Adrenal gland (tissue), 12 donors: ENCODE results near the gene GJB3. TPM values are rescaled to one million over a fixed set of nuclear protein-coding genes. Genes with fewer than 3 reads are reported as not detected.
"Not testable (repeated sequence)": the region's sequence is repeated elsewhere in the genome, so short reads cannot be mapped to it uniquely, and the experiment has no call there.

Experiments used
- DNase-seq, 7 donors: peaks; one replicate each; pipeline ENCODE4 v3.0.0-alpha.2; 2019 to 2020
- H3K27ac ChIP-seq, 5 donors: fragments of 200-600 bp; sonication (generic) in 4 of 5; 1 replicate in 3 of 5; 2 replicates in 2 of 5; pipeline versions ENCODE4 v1.5.1 to v1.8.0; 2016 to 2020; ENCODE audit warnings: mild to moderate bottlenecking in 1 of 5
- H3K27me3 ChIP-seq: fragments of 200-600 bp; 2 replicates; pipeline ENCODE4 v1.8.0; 2021
- H3K36me3 ChIP-seq, 2 donors: fragments of 200-600 bp; replicated peaks in 1 of 2; 1 replicate in 1 of 2; 2 replicates in 1 of 2; pipeline versions ENCODE4 v1.5.1 to v1.8.0; 2018 to 2022
- H3K4me1 ChIP-seq, 2 donors: fragments of 200-600 bp; replicated peaks in 1 of 2; 1 replicate in 1 of 2; 2 replicates in 1 of 2; pipeline versions ENCODE4 v1.5.1 to v1.8.0; 2018 to 2021
- H3K4me3 ChIP-seq, 4 donors: fragments of 200-600 bp; sonication (generic) in 3 of 4; one replicate each; pipeline ENCODE4 v1.5.1; 2016 to 2018
- H3K9me3 ChIP-seq, 3 donors: fragments of 200-600 bp; sonication (generic) in 1 of 3; replicated peaks in 1 of 3; 1 replicate in 2 of 3; 2 replicates in 1 of 3; pipeline versions ENCODE4 v1.5.1 to v1.8.0; 2016 to 2021
- POLR2A ChIP-seq, 2 donors: fragments of 450-650 bp; IDR thresholded peaks; one replicate each; pipeline ENCODE4 v1.6.1; 2017; ENCODE audit warnings: antibody characterized with exemption in 2 of 2, mild to moderate bottlenecking in 2 of 2, moderate library complexity in 1 of 2
- WGBS, 4 donors: extraction: QIAGEN DNeasy Blood & Tissue Kit in 2 of 4; methylation state at CpG; one replicate each; pipeline versions ENCODE4 v1.1.5 to v1.1.7; 2013 to 2017; 5-methylcytosine and 5-hydroxymethylcytosine counted together
- intact Hi-C, 2 donors: fragments of 100-400 bp; cut with DNase I; formaldehyde crosslinking; loops; one replicate each; pipeline versions ENCODE4 v1.14.1 to v1.15.0; 2022 to 2023
- polyA plus RNA-seq, 3 donors: library from polyadenylated mRNA; stranded (reverse); fragments of 200-250 nt in 2 of 3; fragments of 350-450 nt in 1 of 3; fragmentation: Illumina TruSeq in 1 of 3; extraction: RNeasy Lipid Tissue Mini Kit (QIAGEN cat#74804) in 1 of 3; gene quantifications; one replicate each; pipeline ENCODE4 v1.2.3, GENCODE V29; 2013 to 2014
- total RNA-seq, 9 donors: library from RNA; depleted of rRNA in 4 of 9; stranded (reverse); fragments of >200 nt in 4 of 9; fragments of 120-200 nt in 1 of 9; fragmentation: NEBNext Ultra II Directional in 1 of 9; extraction: Animal tissue kit (Norgen Biotek cat#: 25700) in 1 of 9; gene quantifications; one replicate each; pipeline versions ENCODE4 v1.1.0 to v1.2.4, GENCODE V29; 2013 to 2023
- TF ChIP-seq, protein P1 (sequence below), 6 experiments: fragments of 450-650 bp in 4 of 6; fragments of 200-600 bp in 2 of 6; sonication (generic) in 1 of 6; IDR thresholded peaks; 1 replicate in 5 of 6; 2 replicates in 1 of 6; pipeline versions ENCODE4 v1.5.1 to v1.8.0; 2016 to 2021; ENCODE audit warnings: antibody characterized with exemption in 6 of 6, mild to moderate bottlenecking in 2 of 6, moderate library complexity in 1 of 6
- donor health status: healthy with polysubstance abuse.
- donor health status: Bipolar disorder and iron deficiency.
- donor health status: DM: yes; HTN: yes; CAD: no.
- donor health status: DM: no; HTN: no; CAD: no.
- donor health status: DM: no; HTN: no; CAD: no.
- donor health status: DM: yes; HTN: yes; CAD: no.

Gene GJB3
- total and polyA plus RNA-seq, 12 donors, result 0.11 to 0.32 (median 0.15) TPM; not detected in 6

DNA sequence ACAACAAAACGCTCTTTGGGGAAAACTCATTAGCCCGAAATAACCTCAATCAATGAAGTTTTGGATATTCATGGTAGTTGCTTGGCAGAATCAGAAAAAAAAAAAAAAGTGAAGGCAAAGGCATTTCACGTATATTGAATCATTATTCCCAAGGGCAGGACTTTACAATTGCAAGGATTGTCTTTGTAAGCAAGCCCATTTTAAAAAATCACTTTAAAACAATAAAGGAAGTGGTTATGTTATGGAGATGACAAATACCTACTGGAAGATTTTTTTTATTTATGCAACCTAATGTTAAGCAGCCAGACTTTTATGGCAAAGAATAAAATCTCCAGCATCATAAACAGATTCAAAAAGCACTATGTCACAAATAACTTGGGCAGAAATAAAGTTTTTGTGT, 12.2 kb upstream of the GJB3 start:
- no peak for DNase-seq
- no peak for TF ChIP-seq POLR2A (IDR thresholded peaks at IDR 0.05)
- TF ChIP-seq, protein P1, sequence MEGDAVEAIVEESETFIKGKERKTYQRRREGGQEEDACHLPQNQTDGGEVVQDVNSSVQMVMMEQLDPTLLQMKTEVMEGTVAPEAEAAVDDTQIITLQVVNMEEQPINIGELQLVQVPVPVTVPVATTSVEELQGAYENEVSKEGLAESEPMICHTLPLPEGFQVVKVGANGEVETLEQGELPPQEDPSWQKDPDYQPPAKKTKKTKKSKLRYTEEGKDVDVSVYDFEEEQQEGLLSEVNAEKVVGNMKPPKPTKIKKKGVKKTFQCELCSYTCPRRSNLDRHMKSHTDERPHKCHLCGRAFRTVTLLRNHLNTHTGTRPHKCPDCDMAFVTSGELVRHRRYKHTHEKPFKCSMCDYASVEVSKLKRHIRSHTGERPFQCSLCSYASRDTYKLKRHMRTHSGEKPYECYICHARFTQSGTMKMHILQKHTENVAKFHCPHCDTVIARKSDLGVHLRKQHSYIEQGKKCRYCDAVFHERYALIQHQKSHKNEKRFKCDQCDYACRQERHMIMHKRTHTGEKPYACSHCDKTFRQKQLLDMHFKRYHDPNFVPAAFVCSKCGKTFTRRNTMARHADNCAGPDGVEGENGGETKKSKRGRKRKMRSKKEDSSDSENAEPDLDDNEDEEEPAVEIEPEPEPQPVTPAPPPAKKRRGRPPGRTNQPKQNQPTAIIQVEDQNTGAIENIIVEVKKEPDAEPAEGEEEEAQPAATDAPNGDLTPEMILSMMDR (IDR thresholded peaks at IDR 0.05), result no peak
- intact Hi-C loops, result no loop called here
- Histone ChIP-seq H3K4me3 (no peak overlapping the region), H3K27me3 (no peaks in the 10 kb centered on the region), H3K27ac (no peak overlapping the region), H3K4me1 (no peaks in the 10 kb centered on the region), H3K9me3 (no peaks in the 10 kb centered on the region), H3K36me3 (no peaks in the 10 kb centered on the region)
- 64 to 73% (median 67%) methylated on average over 3 of the region's 3 CpGs for WGBS, 4 donors

DNA sequence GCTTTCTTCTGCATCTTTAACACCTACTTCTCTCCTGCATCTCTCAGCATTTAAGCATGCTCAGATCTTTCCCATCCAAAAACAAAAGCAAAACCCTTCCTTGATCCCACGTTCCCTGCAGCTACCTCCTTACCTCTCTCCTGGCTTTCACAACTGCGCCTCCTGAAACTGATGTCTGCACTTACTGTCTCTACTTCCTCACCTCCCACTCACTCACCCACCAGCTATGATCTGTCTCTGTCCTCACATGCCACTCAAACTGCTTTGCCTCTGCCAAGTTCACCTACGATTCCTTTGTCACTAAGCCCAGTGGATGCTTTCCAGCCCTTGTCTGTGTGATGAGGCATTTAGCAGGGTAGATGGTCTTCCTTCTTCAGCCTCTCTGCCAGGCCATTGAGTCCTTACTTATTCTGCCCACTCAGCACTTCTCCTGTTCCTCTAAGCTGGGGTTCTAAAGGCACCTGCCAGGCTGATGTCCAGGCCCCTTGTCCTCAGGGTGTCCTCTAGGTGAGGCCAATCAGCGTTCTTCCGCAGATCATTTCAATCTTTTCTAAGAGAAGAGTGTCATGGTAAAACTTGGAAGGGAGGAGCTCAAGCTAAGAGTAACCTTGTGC, 10.0 kb upstream of the GJB3 start:
- H3K27me3 ChIP-seq, result no peaks in the 10 kb centered on the region
- no peaks in the 10 kb centered on the region for H3K9me3 ChIP-seq
- H3K4me1 ChIP-seq, result no peaks in the 10 kb centered on the region
- WGBS, 4 donors, result 81 to 85% (median 84%) methylated on average over 5 of the region's 5 CpGs
- TF ChIP-seq, protein P1 (IDR thresholded peaks at IDR 0.05), result no peak
- TF ChIP-seq POLR2A (IDR thresholded peaks at IDR 0.05), result no peak
- intact Hi-C loops, result no loop called here
- no peaks in the 10 kb centered on the region for H3K36me3 ChIP-seq
- no peak for DNase-seq
- no peak overlapping the region for H3K4me3 ChIP-seq
- no peak overlapping the region for H3K27ac ChIP-seq

DNA sequence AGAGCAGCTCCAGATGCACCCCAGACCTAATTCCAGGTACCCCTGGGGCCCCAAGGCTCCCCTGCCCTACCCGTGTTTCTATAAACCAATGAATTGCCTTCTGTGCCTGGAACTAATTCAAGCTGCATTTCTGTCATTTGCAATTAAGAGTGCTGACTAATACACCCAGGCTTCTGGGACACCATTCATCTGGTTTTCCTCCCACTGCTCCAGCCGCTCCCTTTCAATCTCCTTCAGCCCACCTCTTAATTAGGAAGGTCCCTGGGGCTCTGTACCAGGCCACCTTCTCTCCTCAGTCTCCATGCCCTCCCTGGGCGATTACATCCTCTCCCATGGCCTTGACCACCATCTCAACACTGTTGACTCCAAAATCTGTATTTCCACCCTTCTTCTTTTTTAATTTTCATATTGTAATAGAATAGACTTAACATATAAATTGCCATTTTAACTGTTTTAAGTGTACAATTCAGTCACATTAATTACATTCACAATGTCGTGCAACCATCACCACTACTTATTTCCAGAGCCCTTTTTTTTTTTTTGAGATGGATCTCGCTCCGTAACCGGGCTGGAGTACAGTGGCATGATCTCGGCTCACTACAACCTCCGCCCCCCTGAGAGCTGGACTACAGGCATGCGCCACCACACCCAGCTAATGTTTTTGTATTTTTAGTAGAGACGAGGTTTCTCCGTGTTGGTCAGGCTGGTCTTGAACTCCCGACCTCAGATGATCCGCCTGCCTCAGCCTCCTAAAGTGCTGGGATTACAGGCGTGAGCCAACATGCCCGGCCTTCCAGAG, 9.2 kb upstream of the GJB3 start:
- no peaks in the 10 kb centered on the region for H3K27me3 ChIP-seq
- no peak overlapping the region for H3K4me3 ChIP-seq
- no peaks in the 10 kb centered on the region for H3K36me3 ChIP-seq
- H3K27ac ChIP-seq, result no peak overlapping the region
- no peaks in the 10 kb centered on the region for H3K9me3 ChIP-seq
- no peaks in the 10 kb centered on the region for H3K4me1 ChIP-seq
- 81 to 87% (median 84%) methylated on average over 16 of the region's 16 CpGs for WGBS, 4 donors
- intact Hi-C loops, result no loop called here
- TF ChIP-seq, protein P1 (IDR thresholded peaks at IDR 0.05), result no peak
- no peak for TF ChIP-seq POLR2A (IDR thresholded peaks at IDR 0.05)
- no peak for DNase-seq

DNA sequence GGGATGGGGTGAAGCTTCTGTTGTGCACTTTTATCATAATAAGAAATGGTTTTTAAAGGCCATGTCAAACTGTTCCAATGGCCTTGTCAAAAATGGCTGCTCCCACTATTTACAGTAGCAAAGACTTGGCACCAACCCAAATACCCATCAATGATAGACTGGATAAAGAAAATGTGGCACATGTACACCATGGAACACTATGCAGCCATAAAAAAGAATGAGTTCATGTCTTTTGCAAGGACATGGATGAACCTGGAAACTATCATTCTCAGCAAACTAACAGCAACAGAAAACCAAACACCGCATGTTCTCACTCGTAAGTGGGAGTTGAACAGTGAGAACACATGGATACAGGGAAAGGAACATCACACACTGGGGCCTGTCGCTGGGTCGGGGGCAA, 7.9 kb upstream of the GJB3 start:
- DNase-seq, H3K36me3 ChIP-seq, intact Hi-C loops, H3K27me3 ChIP-seq, H3K4me3 ChIP-seq, H3K4me1 ChIP-seq, H3K27ac ChIP-seq, H3K9me3 ChIP-seq: not testable (repeated sequence)
- 83 to 95% (median 90%) methylated on average over 4 of the region's 4 CpGs for WGBS, 4 donors
